ENCODE results near the gene CASS4. TPM values are rescaled to one million over a fixed set of nuclear protein-coding genes. Genes with fewer than 3 reads are reported as not detected.

CASS4 gene
- total RNA-seq, 1 donor from 2014 or later, result not detected

DNA sequence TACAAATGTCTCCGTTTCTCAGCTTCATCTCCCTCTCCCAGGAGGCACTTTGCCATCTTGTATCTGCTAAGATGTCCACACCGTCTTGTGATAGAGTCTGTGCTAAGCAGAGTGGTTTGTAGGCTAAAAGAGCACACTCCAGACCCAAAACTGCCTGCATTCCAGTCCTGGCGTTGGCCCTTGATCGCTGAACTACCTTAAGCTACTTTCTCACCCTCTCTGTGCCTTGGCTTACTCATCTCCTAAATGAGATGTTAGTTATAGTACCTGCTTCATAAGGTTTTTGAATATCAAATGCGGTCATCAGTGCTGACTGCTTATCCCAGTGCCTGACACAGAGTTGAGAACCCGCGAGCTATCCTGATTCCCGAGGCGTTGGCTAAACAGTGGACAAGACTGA is 14.0 kb downstream of the CASS4 start:
- Mint-ChIP-seq H3K27ac (ENCODE audit: unreplicated experiment) (no peak overlapping the region), H3K36me3 (ENCODE audit: low read depth, unreplicated experiment) (peaks cover 4% of the 10 kb centered on the region), H3K9me3 (ENCODE audit: unreplicated experiment) (no peaks in the 10 kb centered on the region), H3K4me1 (ENCODE audit: unreplicated experiment) (peaks cover 32% of the 10 kb centered on the region), H3K4me3 (ENCODE audit: unreplicated experiment) (no peak overlapping the region), H3K27me3 (ENCODE audit: unreplicated experiment) (peaks cover 3% of the 10 kb centered on the region)
- no peak for TF ChIP-seq CTCF (IDR thresholded peaks at IDR 0.05; ENCODE audit: unreplicated experiment)
- no peak for DNase-seq (ENCODE audit: low spot score)

DNA sequence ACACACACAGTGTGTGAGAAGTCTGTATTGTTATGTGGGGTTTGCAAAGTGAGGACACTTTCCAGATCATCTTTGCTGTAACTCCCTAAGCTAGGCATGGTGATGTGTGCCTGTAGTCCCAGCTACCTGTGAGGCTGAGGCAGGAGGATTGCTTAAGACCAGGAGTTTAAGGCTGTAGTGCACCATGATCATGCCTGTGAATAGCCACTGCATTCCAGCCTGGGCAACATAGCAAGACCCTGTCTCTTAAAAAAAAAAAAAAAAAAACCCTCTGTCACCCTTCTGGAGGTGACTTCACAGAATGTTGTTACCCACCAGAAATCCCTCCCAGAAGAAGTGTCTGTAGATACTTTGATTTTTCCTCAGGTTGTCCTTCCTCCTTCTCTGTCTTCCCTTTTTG is 14.9 kb downstream of the CASS4 start:
- no peak for DNase-seq (ENCODE audit: low spot score)
- Mint-ChIP-seq H3K4me1 (ENCODE audit: unreplicated experiment) (peaks cover 25% of the 10 kb centered on the region), H3K27me3 (ENCODE audit: unreplicated experiment) (peaks cover 3% of the 10 kb centered on the region), H3K36me3 (ENCODE audit: low read depth, unreplicated experiment) (peaks cover 4% of the 10 kb centered on the region), H3K9me3 (ENCODE audit: unreplicated experiment) (no peaks in the 10 kb centered on the region), H3K4me3 (ENCODE audit: unreplicated experiment) (no peak overlapping the region), H3K27ac (ENCODE audit: unreplicated experiment) (no peak overlapping the region)
- no peak for TF ChIP-seq CTCF (IDR thresholded peaks at IDR 0.05; ENCODE audit: unreplicated experiment)

DNA sequence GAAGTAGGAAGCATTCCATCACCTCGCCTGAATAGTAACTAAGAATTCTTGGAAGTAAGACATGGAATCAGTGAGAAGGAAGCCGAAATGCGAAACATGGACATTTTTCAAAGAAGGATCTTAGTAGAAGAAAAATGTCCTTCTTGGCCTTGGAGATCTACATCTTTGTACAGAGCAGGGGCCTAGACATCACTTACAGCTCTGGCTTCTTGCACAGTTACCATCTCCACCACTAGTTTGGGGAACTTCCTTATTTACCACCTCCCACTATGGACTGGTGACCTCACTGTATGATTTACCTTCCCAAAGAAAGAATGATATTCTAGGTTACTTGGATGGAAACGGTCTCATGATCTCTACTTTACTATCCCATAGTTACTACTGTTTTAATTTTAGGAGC is 15.7 kb downstream of the CASS4 start:
- no peak overlapping the region for H3K4me3 Mint-ChIP-seq (ENCODE audit: unreplicated experiment)
- no peak overlapping the region for H3K27ac Mint-ChIP-seq (ENCODE audit: unreplicated experiment)
- TF ChIP-seq CTCF (IDR thresholded peaks at IDR 0.05; ENCODE audit: unreplicated experiment), result no peak

GRCh38 chr20:56428410-56428809 is 16.4 kb downstream of the CASS4 start:
- no peak for DNase-seq (ENCODE audit: low spot score)
- H3K27ac Mint-ChIP-seq (ENCODE audit: unreplicated experiment), result no peak overlapping the region
- no peak for TF ChIP-seq CTCF (IDR thresholded peaks at IDR 0.05; ENCODE audit: unreplicated experiment)
- peaks cover 16% of the 10 kb centered on the region for H3K4me1 Mint-ChIP-seq (ENCODE audit: unreplicated experiment)
- no peaks in the 10 kb centered on the region for H3K9me3 Mint-ChIP-seq (ENCODE audit: unreplicated experiment)
- H3K27me3 Mint-ChIP-seq (ENCODE audit: unreplicated experiment), result peaks cover 5% of the 10 kb centered on the region
- H3K36me3 Mint-ChIP-seq (ENCODE audit: low read depth, unreplicated experiment), result peaks cover 4% of the 10 kb centered on the region
- no peak overlapping the region for H3K4me3 Mint-ChIP-seq (ENCODE audit: unreplicated experiment)

More for the DNA sequence above, 15.7 kb downstream of the CASS4 start:
- Mint-ChIP-seq H3K36me3 (ENCODE audit: low read depth, unreplicated experiment) (peaks cover 4% of the 10 kb centered on the region), H3K27me3 (ENCODE audit: unreplicated experiment) (peaks cover 3% of the 10 kb centered on the region), H3K4me1 (ENCODE audit: unreplicated experiment) (peaks cover 17% of the 10 kb centered on the region), H3K9me3 (ENCODE audit: unreplicated experiment) (no peaks in the 10 kb centered on the region)
- no peak for DNase-seq (ENCODE audit: low spot score)

GRCh38 chr20:56428881-56429280 is 16.8 kb downstream of the CASS4 start:
- no peaks in the 10 kb centered on the region for H3K9me3 Mint-ChIP-seq (ENCODE audit: unreplicated experiment)
- no peak for TF ChIP-seq CTCF (IDR thresholded peaks at IDR 0.05; ENCODE audit: unreplicated experiment)
- H3K4me1 Mint-ChIP-seq (ENCODE audit: unreplicated experiment), result peaks cover 16% of the 10 kb centered on the region
- DNase-seq (ENCODE audit: low spot score), result no peak
- no peak overlapping the region for H3K4me3 Mint-ChIP-seq (ENCODE audit: unreplicated experiment)
- no peak overlapping the region for H3K27ac Mint-ChIP-seq (ENCODE audit: unreplicated experiment)
- peaks cover 4% of the 10 kb centered on the region for H3K36me3 Mint-ChIP-seq (ENCODE audit: low read depth, unreplicated experiment)
- H3K27me3 Mint-ChIP-seq (ENCODE audit: unreplicated experiment), result peaks cover 5% of the 10 kb centered on the region

Data from endothelial cell (in vitro differentiated cells).